ENCODE measurements around the gene ZNF445.
"Not testable (repeated sequence)": the region's sequence is repeated elsewhere in the genome, so short reads cannot be mapped to it uniquely, and the experiment has no call there.

ZNF445 gene

GRCh38 chr3:44468572-44469520 lies 8.6 kb downstream of the ZNF445 start:
- Histone ChIP-seq H3K9me3 (no peaks in the 10 kb centered on the region), H3K36me3 (replicated peaks) (peaks cover 12% of the 10 kb centered on the region), H3K4me3 (no peak overlapping the region), H3K4me1 (no peaks in the 10 kb centered on the region), H3K27me3 (ENCODE audit: low read depth) (no peaks in the 10 kb centered on the region)
- in situ Hi-C loops (cut with MboI; ENCODE audit: low sequenced_read_pairs), result no loop called here
- no peak for DNase-seq (ENCODE audit: low spot score in 2 of 2)

- H3K9me3 ChIP-seq; in situ Hi-C loops (cut with MboI; ENCODE audit: low sequenced_read_pairs); DNase-seq (ENCODE audit: low spot score in 2 of 2); H3K27me3 ChIP-seq (ENCODE audit: low read depth); H3K4me3 ChIP-seq; H3K4me1 ChIP-seq: not testable (repeated sequence)
- H3K36me3 ChIP-seq (replicated peaks), result peaks cover 19% of the 10 kb centered on the region
Observed at GRCh38 chr3:44468099-44468537, 9.4 kb downstream of the ZNF445 start.

- no peaks in the 10 kb centered on the region for H3K4me1 ChIP-seq
- in situ Hi-C loops (cut with MboI; ENCODE audit: low sequenced_read_pairs), result no loop called here
- no peaks in the 10 kb centered on the region for H3K9me3 ChIP-seq
- no peaks in the 10 kb centered on the region for H3K27me3 ChIP-seq (ENCODE audit: low read depth)
- no peak for DNase-seq (ENCODE audit: low spot score in 2 of 2)
- H3K36me3 ChIP-seq (replicated peaks), result peaks cover 22% of the 10 kb centered on the region
- H3K4me3 ChIP-seq, result no peak overlapping the region
Observed at GRCh38 chr3:44467241-44467640, 10.2 kb downstream of the ZNF445 start.

- in situ Hi-C loops (cut with MboI; ENCODE audit: low sequenced_read_pairs); H3K4me3 ChIP-seq; H3K4me1 ChIP-seq; H3K9me3 ChIP-seq; H3K27me3 ChIP-seq (ENCODE audit: low read depth); DNase-seq (ENCODE audit: low spot score in 2 of 2): not testable (repeated sequence)
- H3K36me3 ChIP-seq (replicated peaks), result peaks cover 36% of the 10 kb centered on the region
Observed at GRCh38 chr3:44464920-44465319, 12.6 kb downstream of the ZNF445 start.

DNA sequence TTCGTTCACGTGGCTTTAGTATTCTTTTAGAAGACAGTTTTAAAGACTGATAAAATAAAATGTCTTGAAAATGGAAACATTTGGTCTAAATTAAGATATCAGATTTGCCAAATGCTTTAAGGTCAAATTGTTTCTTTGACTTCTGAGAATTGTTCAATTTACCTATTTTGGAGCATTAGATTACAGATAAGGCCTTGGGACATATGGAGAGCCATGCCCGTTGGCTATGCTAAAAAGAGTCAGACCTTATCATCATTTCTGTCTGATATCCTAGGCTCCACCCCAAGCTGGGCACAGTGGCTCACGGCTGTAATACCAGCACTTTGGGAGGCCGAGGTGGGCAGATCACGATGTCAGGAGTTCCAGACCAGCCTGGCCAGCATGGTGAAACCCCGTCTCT lies 13.0 kb downstream of the ZNF445 start:
- no peak for DNase-seq (ENCODE audit: low spot score in 2 of 2)
- no peaks in the 10 kb centered on the region for H3K27me3 ChIP-seq (ENCODE audit: low read depth)
- H3K36me3 ChIP-seq (replicated peaks), result peaks cover 36% of the 10 kb centered on the region
- no peak overlapping the region for H3K4me3 ChIP-seq
- peaks cover 9% of the 10 kb centered on the region for H3K9me3 ChIP-seq
- no peaks in the 10 kb centered on the region for H3K4me1 ChIP-seq
- in situ Hi-C loops (cut with MboI; ENCODE audit: low sequenced_read_pairs), result no loop called here

GRCh38 chr3:44460050-44460449 lies 17.4 kb downstream of the ZNF445 start:
- in situ Hi-C loops (cut with MboI; ENCODE audit: low sequenced_read_pairs), result not testable (repeated sequence)

GRCh38 chr3:44455318-44455717 lies 22.2 kb downstream of the ZNF445 start:
- H3K27me3 ChIP-seq (ENCODE audit: low read depth), result no peaks in the 10 kb centered on the region
- H3K4me3 ChIP-seq, result no peak overlapping the region
- no peaks in the 10 kb centered on the region for H3K4me1 ChIP-seq
- H3K36me3 ChIP-seq (replicated peaks), result peaks cover 56% of the 10 kb centered on the region
- no peak for DNase-seq (ENCODE audit: low spot score in 2 of 2)
- peaks cover 3% of the 10 kb centered on the region; the same call in 1 of the 2 replicates for H3K9me3 ChIP-seq
- in situ Hi-C loops (cut with MboI; ENCODE audit: low sequenced_read_pairs), result no loop called here

More at GRCh38 chr3:44460050-44460449, 17.4 kb downstream of the ZNF445 start:
- Histone ChIP-seq H3K9me3 (peaks cover 12% of the 10 kb centered on the region), H3K36me3 (replicated peaks) (peaks cover 59% of the 10 kb centered on the region)
- not testable (repeated sequence) for DNase-seq (ENCODE audit: low spot score in 2 of 2); H3K27me3 ChIP-seq (ENCODE audit: low read depth); H3K4me1 ChIP-seq; H3K4me3 ChIP-seq

- in situ Hi-C loops (cut with MboI; ENCODE audit: low sequenced_read_pairs), result no loop called here
- DNase-seq (ENCODE audit: low spot score in 2 of 2), result no peak
- H3K4me1 ChIP-seq, result no peaks in the 10 kb centered on the region
- H3K36me3 ChIP-seq (replicated peaks), result peaks cover 67% of the 10 kb centered on the region
- H3K9me3 ChIP-seq, result peaks cover under 1% of the 10 kb centered on the region; the same call in 1 of the 2 replicates
- no peaks in the 10 kb centered on the region for H3K27me3 ChIP-seq (ENCODE audit: low read depth)
- no peak overlapping the region for H3K4me3 ChIP-seq
Observed at GRCh38 chr3:44454258-44454657, 23.2 kb downstream of the ZNF445 start.

- Histone ChIP-seq H3K9me3 (peaks cover 12% of the 10 kb centered on the region), H3K4me3 (no peak overlapping the region), H3K27me3 (ENCODE audit: low read depth) (no peaks in the 10 kb centered on the region), H3K4me1 (no peaks in the 10 kb centered on the region), H3K36me3 (replicated peaks) (peaks cover 81% of the 10 kb centered on the region)
- in situ Hi-C loops (cut with MboI; ENCODE audit: low sequenced_read_pairs), result no loop called here
- no peak for DNase-seq (ENCODE audit: low spot score in 2 of 2)
Observed at GRCh38 chr3:44451441-44451840, 26.0 kb downstream of the ZNF445 start.

DNA sequence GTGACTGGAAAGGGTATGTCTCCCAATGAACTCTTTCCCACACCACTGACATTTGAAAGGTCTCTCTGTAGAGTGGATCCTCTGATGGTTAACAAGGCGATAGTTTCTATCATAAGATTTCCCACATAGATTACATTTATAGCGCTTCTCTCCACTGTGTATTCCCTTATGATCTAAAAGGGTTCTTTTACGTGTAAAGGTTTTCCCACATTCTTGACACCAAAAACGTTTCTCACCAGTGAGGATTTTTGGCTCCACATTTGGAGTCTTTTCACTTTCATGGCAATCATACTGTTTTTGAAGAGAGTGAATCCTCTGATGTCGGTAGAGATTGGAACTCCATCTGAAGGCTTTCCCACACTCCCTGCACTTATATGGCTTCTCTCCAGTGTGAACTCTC lies 30.5 kb downstream of the ZNF445 start:
- in situ Hi-C loops (cut with MboI; ENCODE audit: low sequenced_read_pairs), result no loop called here
- DNase-seq (ENCODE audit: low spot score in 2 of 2), result no peak
- H3K4me1 ChIP-seq, result no peaks in the 10 kb centered on the region
- H3K4me3 ChIP-seq, result no peak overlapping the region
- H3K36me3 ChIP-seq (replicated peaks), result peaks cover 74% of the 10 kb centered on the region
- H3K27me3 ChIP-seq (ENCODE audit: low read depth), result no peaks in the 10 kb centered on the region
- H3K9me3 ChIP-seq, result peaks cover 12% of the 10 kb centered on the region

- no peak for DNase-seq (ENCODE audit: low spot score in 2 of 2)
- Histone ChIP-seq H3K4me1 (no peaks in the 10 kb centered on the region), H3K4me3 (no peak overlapping the region), H3K9me3 (peaks cover 12% of the 10 kb centered on the region), H3K27me3 (ENCODE audit: low read depth) (no peaks in the 10 kb centered on the region), H3K36me3 (replicated peaks) (peaks cover 66% of the 10 kb centered on the region)
- in situ Hi-C loops (cut with MboI; ENCODE audit: low sequenced_read_pairs), result no loop called here
Observed at GRCh38 chr3:44445786-44446185, 31.7 kb downstream of the ZNF445 start.

DNA sequence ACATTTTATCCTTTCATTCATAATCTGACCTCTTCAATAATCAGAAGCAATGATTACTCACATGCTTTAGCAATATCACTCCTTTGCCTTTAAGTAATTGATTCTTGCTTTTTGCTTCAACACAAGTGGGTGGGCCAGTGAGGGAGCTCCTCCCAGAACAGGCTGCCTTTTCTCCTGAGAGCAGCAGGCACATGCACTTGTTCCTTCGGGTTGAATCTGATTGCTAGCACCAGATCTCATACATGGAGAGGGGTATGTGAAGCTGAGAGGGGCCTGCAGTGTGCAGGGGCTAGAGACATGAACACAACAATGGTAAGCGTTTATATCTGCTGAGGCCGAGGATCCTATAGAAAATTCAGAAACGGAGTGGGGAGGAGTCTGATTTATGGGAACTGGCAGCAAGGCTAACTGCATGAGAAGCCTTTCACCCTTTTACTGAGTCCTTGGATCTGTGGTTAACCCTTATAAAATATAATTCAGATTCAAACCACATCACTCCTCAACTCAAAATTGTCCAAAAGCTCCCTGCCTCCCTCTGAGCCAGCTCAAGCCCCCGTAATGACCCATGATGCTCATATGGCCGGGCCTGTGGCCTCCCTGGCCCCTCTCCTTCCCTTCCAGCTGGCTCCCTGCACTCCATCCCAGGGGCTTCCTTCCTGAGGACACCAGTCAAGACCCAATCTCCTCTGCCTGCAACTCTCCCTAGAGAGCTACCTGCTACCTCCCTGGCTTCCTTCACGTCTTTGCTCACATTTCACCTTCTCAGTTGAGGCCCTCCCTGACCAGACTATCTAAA lies 32.4 kb downstream of the ZNF445 start:
- no peaks in the 10 kb centered on the region for H3K27me3 ChIP-seq (ENCODE audit: low read depth)
- H3K36me3 ChIP-seq (replicated peaks), result peaks cover 59% of the 10 kb centered on the region
- H3K9me3 ChIP-seq, result peaks cover 12% of the 10 kb centered on the region
- in situ Hi-C loops (cut with MboI; ENCODE audit: low sequenced_read_pairs), result no loop called here
- no peak overlapping the region for H3K4me3 ChIP-seq
- DNase-seq (ENCODE audit: low spot score in 2 of 2), result no peak
- H3K4me1 ChIP-seq, result no peaks in the 10 kb centered on the region

DNA sequence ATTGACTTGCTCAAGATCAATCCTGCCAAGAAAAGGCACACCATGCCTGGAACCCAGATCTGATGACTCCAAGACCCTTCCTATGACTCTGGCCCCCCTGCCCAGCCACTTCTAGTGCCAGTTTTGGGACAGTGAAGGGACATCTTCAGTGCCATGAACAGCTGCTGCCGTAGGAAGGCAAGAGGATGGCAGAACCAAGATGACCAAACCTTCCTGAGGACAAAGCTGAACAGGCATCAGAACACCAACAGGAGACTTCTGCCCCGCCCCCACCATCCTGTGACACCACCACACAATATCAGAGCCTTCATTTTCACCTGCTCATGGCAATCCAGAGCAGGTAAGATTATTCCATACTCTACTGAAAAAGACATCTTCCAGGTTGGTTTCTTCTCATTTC lies 33.0 kb downstream of the ZNF445 start:
- peaks cover 52% of the 10 kb centered on the region for H3K36me3 ChIP-seq (replicated peaks)
- H3K4me3 ChIP-seq, result no peak overlapping the region
- in situ Hi-C loops (cut with MboI; ENCODE audit: low sequenced_read_pairs), result no loop called here
- no peak for DNase-seq (ENCODE audit: low spot score in 2 of 2)
- H3K4me1 ChIP-seq, result no peaks in the 10 kb centered on the region
- H3K27me3 ChIP-seq (ENCODE audit: low read depth), result no peaks in the 10 kb centered on the region
- peaks cover 12% of the 10 kb centered on the region for H3K9me3 ChIP-seq

Measured in HAP-1 (cell line).